GM19239 (cell line): Measurements from ENCODE around the gene SLC29A1.

Experiments
- DNase-seq: peaks from one replicate; pipeline ENCODE4 v3.0.0; 2011; ENCODE audit warnings: low spot score; ENCODE audit not compliant: insufficient read length
- FAIRE-seq: peaks from 2 replicates; lab custom pipeline; 2011; peaks lifted over from hg19 to GRCh38; lab: Jason Lieb, UNC

The SLC29A1 gene

DNA sequence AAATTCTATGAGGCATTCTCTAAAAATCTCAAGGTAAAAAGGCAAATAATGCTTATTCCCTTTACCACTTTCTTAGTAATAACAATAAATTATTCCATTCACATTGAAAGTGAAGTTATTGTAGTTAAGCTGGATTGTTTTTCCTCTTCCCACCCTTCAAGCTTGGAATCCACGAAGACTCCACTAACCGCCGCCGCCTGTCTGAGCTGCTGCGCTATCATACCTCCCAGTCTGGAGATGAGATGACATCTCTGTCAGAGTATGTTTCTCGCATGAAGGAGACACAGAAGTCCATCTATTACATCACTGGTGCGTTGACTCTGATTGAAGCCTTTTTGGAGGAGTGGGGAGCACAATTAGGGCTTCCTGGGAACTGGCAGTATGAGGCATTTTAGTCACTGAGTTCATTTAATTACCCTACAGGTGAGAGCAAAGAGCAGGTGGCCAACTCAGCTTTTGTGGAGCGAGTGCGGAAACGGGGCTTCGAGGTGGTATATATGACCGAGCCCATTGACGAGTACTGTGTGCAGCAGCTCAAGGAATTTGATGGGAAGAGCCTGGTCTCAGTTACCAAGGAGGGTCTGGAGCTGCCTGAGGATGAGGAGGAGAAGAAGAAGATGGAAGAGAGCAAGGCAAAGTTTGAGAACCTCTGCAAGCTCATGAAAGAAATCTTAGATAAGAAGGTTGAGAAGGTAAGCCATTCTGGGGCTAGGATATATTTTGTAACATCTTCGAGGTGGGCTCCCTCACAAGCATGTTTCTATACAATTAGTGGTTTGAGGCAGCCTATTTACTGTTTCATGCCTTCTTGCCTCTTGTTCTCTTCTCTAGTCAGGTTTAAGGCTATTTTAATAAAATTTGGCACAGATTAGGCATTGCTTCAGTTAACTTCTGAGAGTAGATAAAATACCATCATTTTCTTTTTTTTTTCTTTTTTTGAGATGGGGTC lies 28.5 kb downstream of the SLC29A1 start:
- FAIRE-seq (no peak), DNase-seq (no peak)

DNA sequence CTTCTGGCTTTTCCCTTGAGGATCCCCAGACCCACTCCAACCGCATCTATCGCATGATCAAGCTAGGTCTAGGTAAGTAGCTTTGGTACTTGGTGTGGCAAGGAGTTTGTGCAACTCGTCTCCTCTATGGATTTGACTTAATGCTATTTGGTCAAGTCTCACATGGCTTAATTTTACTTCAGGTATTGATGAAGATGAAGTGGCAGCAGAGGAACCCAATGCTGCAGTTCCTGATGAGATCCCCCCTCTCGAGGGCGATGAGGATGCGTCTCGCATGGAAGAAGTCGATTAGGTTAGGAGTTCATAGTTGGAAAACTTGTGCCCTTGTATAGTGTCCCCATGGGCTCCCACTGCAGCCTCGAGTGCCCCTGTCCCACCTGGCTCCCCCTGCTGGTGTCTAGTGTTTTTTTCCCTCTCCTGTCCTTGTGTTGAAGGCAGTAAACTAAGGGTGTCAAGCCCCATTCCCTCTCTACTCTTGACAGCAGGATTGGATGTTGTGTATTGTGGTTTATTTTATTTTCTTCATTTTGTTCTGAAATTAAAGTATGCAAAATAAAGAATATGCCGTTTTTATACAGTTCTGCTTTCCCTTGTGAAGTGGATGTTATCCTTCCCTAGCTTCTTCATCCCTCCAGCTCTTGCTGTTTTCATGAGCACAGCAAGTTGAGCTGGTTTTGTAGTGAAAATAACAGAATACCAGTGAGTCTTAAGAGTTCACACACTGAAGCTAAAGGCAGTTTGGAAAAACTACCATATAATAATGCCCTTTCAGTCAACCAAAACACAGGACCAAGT lies 30.1 kb downstream of the SLC29A1 start:
- FAIRE-seq (no peak), DNase-seq (no peak)

DNA sequence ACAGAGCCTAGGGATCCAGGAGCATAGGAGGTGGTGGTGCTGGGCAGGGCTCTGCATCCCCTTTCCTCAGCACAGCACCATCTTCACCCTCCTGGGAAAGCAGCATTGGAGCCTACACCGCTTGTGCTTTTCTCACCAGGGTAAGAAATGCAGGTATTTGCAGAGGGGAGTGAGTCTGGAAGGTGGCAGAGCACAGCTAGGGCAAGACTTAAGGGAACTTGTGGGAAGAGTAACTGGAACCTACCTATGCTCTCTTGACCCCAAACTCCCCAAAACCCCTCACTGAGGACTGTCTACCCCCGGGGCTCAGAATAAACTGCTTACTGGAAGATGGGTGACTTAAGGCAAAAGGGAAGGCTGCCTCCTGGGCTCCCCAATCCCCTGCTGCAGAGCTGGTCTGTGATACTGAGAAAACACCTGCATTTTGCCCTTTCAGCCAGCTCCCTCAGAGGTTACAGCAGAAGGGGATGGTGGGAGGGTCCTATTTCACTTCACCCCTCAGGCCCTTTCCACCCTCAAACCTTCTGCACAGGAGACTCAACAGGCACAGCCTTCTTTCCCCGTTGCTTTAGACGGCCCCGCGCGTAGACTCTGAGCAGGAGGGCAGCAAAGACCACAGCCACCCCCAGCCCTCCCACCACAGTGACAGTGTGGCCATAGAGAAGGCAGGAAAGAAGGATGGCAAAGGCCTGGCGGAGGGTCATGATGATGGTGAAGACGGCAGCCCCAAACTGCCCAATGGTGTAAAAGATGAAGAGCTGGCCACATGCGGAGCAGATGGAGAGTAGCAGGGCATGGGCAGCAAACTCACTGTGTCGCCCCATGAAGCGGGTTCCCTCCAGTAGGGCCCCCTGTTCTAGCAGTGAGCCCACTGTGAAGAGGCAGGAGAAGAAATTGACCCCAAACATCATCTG lies 31.1 kb downstream of the SLC29A1 start:
- no peak for DNase-seq
- no peak for FAIRE-seq

DNA sequence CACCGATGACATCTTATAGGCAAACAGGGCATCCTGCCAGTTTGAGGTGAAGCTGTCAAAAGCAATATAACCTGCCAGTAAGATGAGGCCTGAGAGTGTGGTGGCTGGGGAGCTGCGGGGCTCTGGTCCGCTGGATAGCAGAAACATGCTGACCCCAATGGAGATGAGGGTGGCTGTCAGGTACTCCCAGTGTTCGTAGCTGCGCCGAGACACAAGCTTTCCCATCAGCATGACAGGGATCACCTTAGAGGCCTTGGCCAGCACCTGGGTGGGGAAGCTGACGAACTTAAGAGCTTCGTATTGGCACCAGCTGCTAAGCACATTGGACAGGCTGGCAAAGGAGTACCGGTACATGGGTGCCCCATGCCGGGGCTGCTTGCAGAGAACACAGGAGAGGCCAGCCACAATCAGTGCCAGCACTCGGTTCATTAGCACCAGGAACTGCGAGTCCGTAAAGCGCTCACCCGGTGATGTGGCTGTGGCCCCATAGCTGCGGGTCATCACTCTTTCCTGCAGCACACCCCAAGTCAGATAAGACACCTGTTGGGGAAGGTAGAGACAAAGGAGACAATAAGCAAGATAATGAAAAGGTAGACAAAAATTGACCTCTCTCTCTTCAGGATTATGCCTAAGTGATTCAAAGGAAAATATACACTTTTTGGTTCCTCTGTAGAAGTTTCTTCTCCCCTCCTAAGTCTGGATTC lies 31.9 kb downstream of the SLC29A1 start:
- DNase-seq (no peak), FAIRE-seq (no peak)

DNA sequence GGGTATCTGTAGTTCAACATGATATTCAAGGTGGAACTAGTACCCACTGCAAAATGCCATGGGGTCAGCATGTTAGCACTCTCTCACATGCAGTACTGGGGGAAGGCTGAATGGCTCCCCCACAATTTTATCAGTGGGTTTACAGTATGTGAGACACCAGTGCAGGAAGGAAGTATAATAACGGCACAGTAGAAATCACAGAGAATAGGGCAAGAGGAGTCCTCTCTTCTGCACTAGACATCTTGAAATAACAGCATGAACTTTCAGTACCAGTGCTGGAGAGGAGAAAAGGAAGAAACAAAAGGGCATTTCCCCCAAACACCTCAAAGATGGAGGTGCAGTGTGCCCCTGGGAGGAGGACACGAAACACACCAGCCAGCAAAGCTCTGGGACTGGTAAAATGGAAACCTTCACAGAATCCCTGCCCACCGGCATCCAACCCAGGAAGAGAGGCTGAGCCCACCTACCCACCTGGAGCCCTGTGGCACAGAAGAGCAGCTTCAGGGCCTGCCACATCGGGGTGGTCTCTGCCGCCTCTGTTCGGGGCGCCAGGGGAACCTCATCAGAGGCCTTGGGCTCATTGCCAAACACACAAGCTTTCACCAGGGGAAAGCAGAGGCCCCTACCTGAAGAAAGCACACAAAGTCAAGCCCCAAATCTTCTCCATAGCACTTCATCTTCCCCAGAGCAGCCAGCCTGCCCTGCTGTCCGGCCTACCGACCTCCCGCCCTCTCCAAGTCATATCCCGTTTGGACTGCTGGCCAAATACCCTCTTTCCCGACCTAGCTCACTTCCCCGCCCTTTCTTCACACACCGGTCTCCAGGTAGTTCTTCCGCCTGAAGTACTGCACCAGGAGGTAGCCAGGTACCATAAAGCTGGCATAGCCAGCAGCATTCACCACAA lies 32.7 kb downstream of the SLC29A1 start:
- no peak for DNase-seq
- no peak for FAIRE-seq

DNA sequence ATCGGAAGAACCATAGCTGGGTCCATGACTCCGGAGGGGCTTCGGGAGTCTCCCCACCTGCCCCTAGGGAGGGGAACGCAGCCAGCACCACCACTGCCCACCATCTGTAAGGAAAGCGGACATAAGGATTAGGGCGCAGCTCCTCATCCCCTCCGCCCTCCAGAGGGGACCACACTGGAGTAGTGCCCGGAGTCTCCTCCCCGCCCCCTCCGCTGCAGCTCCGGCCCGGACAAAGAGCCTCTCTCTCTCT lies 33.3 kb downstream of the SLC29A1 start:
- DNase-seq: no peak
- FAIRE-seq: no peak

DNA sequence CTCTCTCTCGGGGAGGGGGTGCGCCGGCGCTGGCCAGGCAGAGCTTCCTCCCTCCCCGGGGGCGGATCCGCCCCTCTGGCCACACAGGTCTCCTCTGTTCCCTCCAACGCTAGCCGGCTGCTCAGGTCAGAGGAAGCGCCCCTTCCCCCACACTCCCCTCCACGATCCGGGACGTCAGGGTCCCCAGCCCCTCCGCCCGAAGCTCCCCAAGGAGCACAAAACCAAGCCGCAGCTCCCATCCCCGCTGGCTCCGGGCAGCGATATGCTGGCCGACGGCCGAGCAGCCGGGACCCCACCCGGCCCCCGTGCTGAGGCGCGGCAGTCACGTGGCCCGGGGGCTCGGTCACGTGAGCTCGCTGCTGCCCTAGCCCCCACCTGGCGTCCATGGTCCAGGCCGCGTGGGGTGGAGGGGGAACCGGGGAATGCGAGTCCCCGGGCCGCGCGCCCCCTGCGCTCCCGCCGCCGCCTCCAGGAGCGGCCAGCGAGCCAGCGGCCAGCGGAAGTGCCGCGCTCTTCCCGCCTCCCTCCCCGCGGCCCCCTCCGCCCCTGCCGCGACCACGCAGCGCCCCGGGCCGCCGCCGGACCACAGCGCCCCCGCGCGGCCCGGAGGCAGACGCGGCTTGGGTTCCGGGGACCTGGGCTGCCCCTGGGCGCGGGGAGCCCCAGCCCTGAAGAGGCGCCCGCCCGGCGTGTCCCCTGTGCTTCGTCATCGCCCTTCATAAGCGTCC lies 33.8 kb downstream of the SLC29A1 start, which contains the start of gene SLC35B2:
SLC35B2 (minus strand) TSS at position 504 of the 728 bp plus-strand sequence; CDS start at position 386, 118 bp downstream.
- DNase-seq (no peak), FAIRE-seq (no peak)

DNA sequence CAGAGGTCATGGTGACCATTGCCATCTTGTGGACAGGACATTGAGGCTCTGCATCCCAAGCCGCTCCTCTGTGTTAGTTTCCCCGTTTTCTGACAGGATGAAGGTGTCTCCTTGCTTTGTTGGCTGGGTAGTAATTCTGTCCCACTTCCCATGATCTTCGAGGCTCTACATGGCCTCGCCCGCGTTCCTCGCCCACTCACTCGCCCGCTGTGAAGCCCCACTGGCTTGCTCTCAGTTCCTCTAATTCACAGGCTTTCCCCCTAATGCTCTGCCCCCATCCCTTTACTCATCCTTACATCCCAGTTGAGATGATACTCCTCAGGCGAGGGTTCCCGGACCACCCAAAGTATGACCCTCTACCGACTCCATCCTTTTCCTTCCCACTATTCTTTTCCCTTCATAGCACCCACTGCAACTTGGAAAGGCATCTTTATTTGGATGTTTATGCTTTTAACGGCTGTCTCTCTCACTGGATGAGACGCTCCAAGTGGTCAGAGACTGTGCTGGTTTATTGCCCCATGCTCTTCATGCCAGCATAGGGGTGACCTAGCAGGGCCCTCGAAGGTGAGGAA lies 34.4 kb downstream of the SLC29A1 start:
- DNase-seq (no peak), FAIRE-seq (peak; percentile 72)

DNA sequence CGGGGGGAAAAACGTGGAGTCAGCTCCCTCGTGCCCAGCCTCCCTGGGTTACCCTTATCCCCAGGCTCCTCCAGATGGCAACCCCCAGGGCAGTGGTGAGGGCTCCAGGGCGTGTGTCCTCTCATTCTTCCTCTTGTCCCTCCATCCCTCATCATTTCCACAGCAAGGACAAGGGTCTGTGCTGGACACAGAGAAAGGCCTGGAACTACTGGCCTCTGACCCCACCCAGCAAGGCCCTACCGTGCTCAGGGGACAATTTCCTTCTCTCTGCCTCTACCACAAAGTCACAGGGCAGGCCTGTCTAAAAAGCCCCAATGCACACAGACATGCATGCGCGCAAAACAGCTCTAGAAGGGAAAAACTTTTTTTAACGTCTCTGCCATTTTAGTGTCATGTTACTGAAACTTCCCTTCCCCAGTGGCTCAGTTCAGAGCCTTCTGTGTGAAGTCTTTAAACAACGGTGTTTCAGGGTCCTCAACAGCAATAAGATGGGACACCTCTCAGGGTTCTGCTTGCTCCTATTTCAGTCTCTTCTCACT lies 35.0 kb downstream of the SLC29A1 start:
- FAIRE-seq: no peak

DNA sequence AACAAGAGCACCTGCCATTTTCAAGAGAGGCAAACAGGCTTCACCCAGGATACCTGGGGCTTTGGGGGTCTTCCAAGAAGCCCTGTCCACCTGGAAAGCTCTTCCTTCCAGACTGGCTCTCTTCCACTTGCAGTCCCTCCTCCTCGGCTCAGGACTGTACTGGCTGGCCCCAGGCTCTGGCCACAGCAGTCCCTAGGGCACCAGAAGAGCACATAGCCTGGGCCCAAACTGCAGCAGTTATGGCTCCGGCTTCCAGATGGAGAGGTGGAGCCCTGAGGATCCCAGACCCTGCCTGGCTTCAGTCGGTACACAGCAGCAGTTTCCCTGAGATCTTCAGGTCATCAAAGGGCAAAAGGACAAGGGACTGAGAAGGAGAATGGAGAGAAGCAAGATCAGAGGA lies 35.5 kb downstream of the SLC29A1 start:
- DNase-seq: no peak

More for the DNA sequence above, 35.0 kb downstream of the SLC29A1 start:
- no peak for DNase-seq

DNA sequence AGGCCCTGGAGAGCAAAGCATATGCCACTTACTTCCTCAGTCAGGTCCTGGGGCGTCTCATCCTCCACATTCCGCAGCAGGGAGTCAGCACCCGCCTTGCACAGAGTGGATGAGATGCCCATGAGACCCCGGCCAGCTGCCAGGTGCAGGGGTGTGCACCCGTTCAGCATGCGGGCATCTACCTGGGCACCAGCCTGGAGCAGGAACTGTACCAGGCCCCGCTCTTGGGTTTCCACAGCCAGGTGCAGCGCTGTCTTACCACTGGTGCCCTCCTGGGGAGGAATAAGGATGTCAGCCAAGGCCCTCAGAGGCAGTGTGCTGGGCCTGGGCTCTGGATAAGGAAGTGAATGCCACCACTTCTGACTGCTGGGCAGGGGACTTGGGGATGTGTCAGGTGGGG lies 36.6 kb downstream of the SLC29A1 start:
- DNase-seq (no peak), FAIRE-seq (no peak)

More for the DNA sequence above, 35.5 kb downstream of the SLC29A1 start:
- FAIRE-seq: no peak

DNA sequence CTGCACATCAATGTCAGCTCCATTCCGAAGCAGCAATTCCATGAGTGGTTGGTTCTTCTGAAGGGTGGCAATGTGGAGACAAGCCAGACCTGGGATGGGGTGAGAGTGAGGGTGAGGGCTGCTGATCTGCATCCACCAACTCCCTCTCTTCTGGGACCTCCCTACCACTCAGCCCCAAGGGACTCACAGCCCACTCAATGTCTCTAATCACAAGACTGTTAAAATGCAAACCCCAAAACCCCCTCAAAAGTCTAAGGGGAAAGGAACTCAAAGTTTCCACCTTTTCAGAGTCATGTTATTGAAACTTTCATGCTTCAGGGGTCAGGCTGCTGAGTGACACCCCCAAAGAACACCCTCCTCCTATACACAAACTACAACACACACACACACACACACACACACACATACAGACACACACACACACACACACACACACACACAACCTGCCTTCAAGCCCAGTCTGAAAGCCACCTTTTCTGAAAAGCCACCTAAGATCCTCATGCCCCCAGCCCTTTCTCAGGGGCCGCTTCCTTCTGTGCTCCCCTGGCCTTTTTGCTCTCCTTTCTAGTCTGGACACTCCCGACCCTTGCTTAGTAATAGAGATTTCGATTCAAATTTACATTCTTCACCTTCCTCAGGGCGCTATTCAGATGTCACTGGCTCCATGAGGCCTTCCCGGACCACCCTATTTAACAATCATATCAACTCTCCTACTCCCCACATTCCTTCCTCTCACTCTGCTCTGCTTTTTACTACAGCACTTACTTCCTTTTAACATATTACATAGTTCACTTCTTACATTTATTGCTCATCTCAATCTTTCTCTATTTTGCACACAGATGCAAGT lies 37.3 kb downstream of the SLC29A1 start:
- no peak for DNase-seq
- no peak for FAIRE-seq

DNA sequence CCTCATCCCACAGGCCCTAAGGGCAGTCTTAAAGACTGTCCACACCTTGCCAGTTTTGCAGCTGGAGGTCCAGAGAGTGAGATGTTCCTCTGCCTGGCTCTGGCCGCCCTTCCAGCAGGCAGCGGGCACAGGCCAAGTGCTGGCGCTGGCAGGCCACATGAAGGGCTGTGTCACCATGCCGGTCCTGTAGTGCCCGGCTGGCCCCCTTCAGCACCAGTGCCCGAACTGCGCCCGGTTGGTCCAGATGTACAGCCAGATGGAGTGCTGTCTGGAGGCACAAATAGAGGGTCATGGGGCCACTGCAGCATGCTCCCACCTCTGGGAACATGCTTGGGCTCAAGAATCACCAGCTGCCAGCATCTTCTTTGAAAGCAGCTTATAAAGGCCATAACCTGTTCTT lies 38.2 kb downstream of the SLC29A1 start:
- FAIRE-seq (no peak), DNase-seq (no peak)

DNA sequence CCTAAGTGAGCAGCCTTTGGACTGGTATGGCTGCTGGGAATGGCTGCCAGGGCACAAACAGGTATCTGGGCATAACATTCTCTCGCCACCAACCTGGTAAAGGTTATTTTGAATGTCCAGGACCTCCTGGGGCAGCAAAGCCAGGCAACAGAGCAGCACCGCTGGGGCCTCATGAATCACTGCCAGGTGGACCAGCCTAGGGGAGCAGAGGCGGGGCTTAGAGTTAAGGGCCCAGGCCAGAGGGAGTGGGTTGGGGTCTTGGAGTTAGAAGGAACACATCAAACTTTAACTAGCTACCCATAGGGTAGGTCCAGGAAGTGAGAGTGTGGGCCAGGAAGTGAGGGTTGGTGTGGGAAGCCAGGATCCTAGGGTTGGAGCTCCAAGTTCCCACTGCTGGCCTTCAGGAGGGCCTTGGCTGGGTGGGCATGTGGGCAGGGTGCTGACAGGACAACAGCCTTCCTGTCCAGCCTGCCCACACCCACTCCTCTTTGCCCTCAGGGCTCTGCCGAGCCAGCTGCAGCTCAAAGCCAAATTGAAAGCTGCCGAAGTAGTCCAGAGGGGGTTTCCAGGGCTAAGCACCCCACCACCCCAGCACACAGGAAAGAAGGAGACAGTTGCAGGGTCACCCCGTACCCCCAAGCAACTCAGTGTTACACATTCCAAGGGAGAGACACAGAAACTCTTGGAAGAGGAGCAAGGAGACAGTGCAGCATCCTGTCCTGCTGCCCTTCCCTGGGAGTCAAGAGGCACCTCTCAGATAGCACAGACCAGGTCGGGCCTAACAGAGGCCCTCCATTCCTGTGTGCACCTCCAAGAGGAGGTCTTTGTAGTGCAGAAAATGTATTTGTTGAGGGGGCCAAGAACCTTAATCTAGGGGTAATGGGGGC lies 39.3 kb downstream of the SLC29A1 start:
- DNase-seq (no peak), FAIRE-seq (peak; percentile 74)

DNA sequence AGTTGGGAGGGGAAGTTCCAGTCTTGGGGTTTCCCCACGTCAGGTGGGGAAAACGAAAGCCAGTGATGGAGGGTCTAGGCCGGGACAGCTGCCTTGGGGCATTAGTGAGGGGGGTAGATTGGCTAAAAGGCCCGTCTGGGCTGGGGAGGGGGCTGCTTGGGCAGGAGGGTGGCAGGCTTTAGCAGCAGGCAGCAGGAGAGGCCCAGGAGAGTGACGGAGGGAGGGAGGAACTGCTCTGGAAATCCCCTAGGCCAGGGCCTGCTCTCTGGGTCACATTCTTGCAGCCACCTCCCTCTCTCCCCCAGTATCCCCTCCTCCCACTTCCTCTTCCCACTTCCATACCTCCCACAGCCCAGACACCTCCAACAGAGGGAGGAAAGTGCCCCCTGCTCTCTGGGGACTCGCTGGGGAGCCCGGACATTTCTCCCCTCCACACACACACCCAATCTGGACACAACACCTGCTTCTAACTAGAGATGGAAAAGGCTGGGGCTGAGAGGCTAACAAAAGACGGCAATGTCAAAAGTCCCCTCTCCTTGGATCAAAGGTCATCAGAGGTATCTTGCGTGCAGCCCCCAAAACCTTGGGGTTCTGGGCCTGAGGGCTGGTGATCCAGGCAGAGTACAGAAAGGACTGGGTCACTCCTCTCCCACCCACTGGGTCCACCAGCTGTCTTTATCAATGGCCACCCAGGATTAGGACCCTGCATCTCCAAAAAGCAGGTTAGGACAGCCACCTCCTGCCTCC lies 40.1 kb downstream of the SLC29A1 start:
- DNase-seq (no peak), FAIRE-seq (no peak)
